H1 (cell line): ENCODE data around the gene HTR5A. TPM values are rescaled to one million over a fixed set of nuclear protein-coding genes. Genes with fewer than 3 reads are reported as not detected.

ENCODE experiments used
- CTCF ChIA-PET: fragments of 300-600 bp; sonication (Branson Sonifier 250); formaldehyde crosslinking; loops from one replicate; lab custom pipeline; 2021; ENCODE audit not compliant: partially characterized antibody; lab: Charles Lee
- POLR2A ChIA-PET: fragments of 300-600 bp; sonication (Branson Sonifier 250); formaldehyde crosslinking; loops from one replicate; lab custom pipeline; 2021; ENCODE audit warnings: inconsistent platforms; ENCODE audit not compliant: partially characterized antibody; lab: Charles Lee
- DNase-seq, 2 experiments: peaks; one replicate each; pipeline versions ENCODE4 v3.0.0 to v3.0.0-alpha.2; 2010 to 2022; ENCODE audit warnings: low spot score in 2 of 2, low read depth in 1 of 2, mixed read lengths in 1 of 2
- FAIRE-seq: peaks from 2 replicates; lab custom pipeline; 2011; peaks lifted over from hg19 to GRCh38; lab: Jason Lieb, UNC
- H2AFZ ChIP-seq: 2 replicates; pipeline ENCODE4 v1.8.1; 2012; ENCODE audit warnings: low read length, inconsistent platforms
- H2AK5ac ChIP-seq: 2 replicates; pipeline ENCODE4 v1.6.1; 2013; ENCODE audit warnings: low read depth, low read length
- H2BK120ac ChIP-seq: replicated peaks from 2 replicates; pipeline ENCODE3; 2013; ENCODE audit warnings: low read depth, low read length, inconsistent platforms
- H2BK12ac ChIP-seq: 2 replicates; pipeline ENCODE4 v1.6.1; 2013; ENCODE audit warnings: low read depth, low read length
- H2BK15ac ChIP-seq: 2 replicates; pipeline ENCODE4 v1.6.1; 2013; ENCODE audit warnings: low read length
- H2BK20ac ChIP-seq: 2 replicates; pipeline ENCODE4 v1.6.1; 2013; ENCODE audit warnings: low read length
- H2BK5ac ChIP-seq: 2 replicates; pipeline ENCODE4 v1.6.1; 2013; ENCODE audit warnings: low read depth, low read length
- H3K14ac ChIP-seq: 2 replicates; pipeline ENCODE4 v1.6.1; 2013; ENCODE audit warnings: inconsistent platforms; ENCODE audit not compliant: insufficient read length
- H3K18ac ChIP-seq: 2 replicates; pipeline ENCODE4 v1.6.1; 2013; ENCODE audit warnings: low read length; ENCODE audit errors: extremely low read depth
- H3K23ac ChIP-seq: 2 replicates; pipeline ENCODE4 v1.6.1; 2013; ENCODE audit warnings: inconsistent platforms; ENCODE audit not compliant: insufficient read length
- H3K23me2 ChIP-seq: 2 replicates; pipeline ENCODE4 v1.6.1; 2013; ENCODE audit warnings: low read depth, low read length
- H3K27ac ChIP-seq: 2 replicates; pipeline ENCODE4 v1.6.1; 2011; ENCODE audit warnings: low read depth, low read length, inconsistent platforms
- H3K27me3 ChIP-seq, 4 experiments: replicated peaks in 1 of 4; 1 replicate in 1 of 4; 2 replicates in 3 of 4; pipeline versions ENCODE4 v1.6.1 to v1.8.1; 2011 to 2013; ENCODE audit warnings: low read length in 3 of 4, mild to moderate bottlenecking in 3 of 4, inconsistent platforms in 2 of 4, mixed read lengths in 2 of 4, moderate library complexity in 1 of 4; ENCODE audit not compliant: control insufficient read depth in 3 of 4, insufficient read depth in 3 of 4; ENCODE audit errors: extremely low read depth in 1 of 4
- H3K36me3 ChIP-seq, 4 experiments: 2 replicates each; pipeline versions ENCODE4 v1.6.1 to v1.8.1; 2011 to 2013; ENCODE audit warnings: mild to moderate bottlenecking in 4 of 4, low read length in 3 of 4, moderate library complexity in 2 of 4, control low read depth in 1 of 4, inconsistent platforms in 1 of 4; ENCODE audit not compliant: insufficient read depth in 4 of 4, control insufficient read depth in 2 of 4
- H3K4ac ChIP-seq: replicated peaks from 2 replicates; pipeline ENCODE3; 2013; ENCODE audit warnings: low read length, low read depth, mixed read lengths, inconsistent platforms; ENCODE audit not compliant: insufficient read length
- H3K4me1 ChIP-seq, 4 experiments: replicated peaks in 1 of 4; 1 replicate in 1 of 4; 2 replicates in 3 of 4; pipeline versions ENCODE4 v1.6.1 to v1.8.1; 2011 to 2013; ENCODE audit warnings: low read length in 3 of 4, inconsistent platforms in 2 of 4, mixed read lengths in 1 of 4; ENCODE audit not compliant: insufficient read depth in 4 of 4, control insufficient read depth in 3 of 4
- H3K4me2 ChIP-seq, 2 experiments: 2 replicates each; pipeline versions ENCODE4 v1.6.1 to v1.8.1; 2011 to 2013; ENCODE audit warnings: low read depth in 2 of 2, low read length in 2 of 2, control low read depth in 1 of 2, inconsistent platforms in 1 of 2, mild to moderate bottlenecking in 1 of 2; ENCODE audit not compliant: insufficient read depth in 1 of 2
- H3K4me3 ChIP-seq, 4 experiments: fragments of 200-600, 300-600 bp in 1 of 4; sonication (generic), shearing (Covaris generic), sonication (Bioruptor Twin) in 1 of 4; 2 replicates each; pipeline versions ENCODE4 v1.5.1 to v1.8.1; 2011 to 2016; ENCODE audit warnings: low read length in 4 of 4, low read depth in 3 of 4, control low read depth in 2 of 4, inconsistent platforms in 2 of 4, mild to moderate bottlenecking in 2 of 4, mixed read lengths in 1 of 4, moderate library complexity in 1 of 4; ENCODE audit not compliant: insufficient read depth in 2 of 4; ENCODE audit errors: extremely low read depth in 1 of 4
- H3K56ac ChIP-seq: replicated peaks from 2 replicates; pipeline ENCODE3; 2013; ENCODE audit warnings: low read depth, mild to moderate bottlenecking, mixed read lengths, low read length, inconsistent platforms; ENCODE audit not compliant: insufficient read length
- H3K79me1 ChIP-seq: 2 replicates; pipeline ENCODE4 v1.6.1; 2013; ENCODE audit warnings: low read depth, low read length, control low read depth
- H3K79me2 ChIP-seq, 2 experiments: 2 replicates each; pipeline versions ENCODE4 v1.6.1 to v1.8.1; 2012 to 2013; ENCODE audit warnings: low read length in 2 of 2, mild to moderate bottlenecking in 2 of 2, inconsistent platforms in 1 of 2; ENCODE audit not compliant: insufficient read depth in 2 of 2, control insufficient read depth in 1 of 2
- H3K9ac ChIP-seq, 4 experiments: replicated peaks in 1 of 4; 1 replicate in 1 of 4; 2 replicates in 3 of 4; pipeline versions ENCODE4 v1.6.1 to v1.8.1; 2011 to 2013; ENCODE audit warnings: low read depth in 3 of 4, low read length in 3 of 4, control low read depth in 2 of 4, mild to moderate bottlenecking in 2 of 4, moderate library complexity in 2 of 4, inconsistent platforms in 1 of 4; ENCODE audit errors: extremely low read depth in 1 of 4
- H3K9me3 ChIP-seq, 2 experiments: 2 replicates each; pipeline versions ENCODE4 v1.6.1 to v1.8.1; 2012 to 2013; ENCODE audit warnings: mild to moderate bottlenecking in 2 of 2, moderate library complexity in 2 of 2, control low read depth in 1 of 2, inconsistent platforms in 1 of 2, low read depth in 1 of 2, low read length in 1 of 2, mixed read lengths in 1 of 2; ENCODE audit not compliant: insufficient read depth in 2 of 2
- H4K20me1 ChIP-seq, 2 experiments: replicated peaks in 1 of 2; 2 replicates each; pipeline versions ENCODE3 to v1.8.1; 2011 to 2013; ENCODE audit warnings: inconsistent platforms in 2 of 2, low read length in 2 of 2, mild to moderate bottlenecking in 1 of 2; ENCODE audit not compliant: insufficient read depth in 2 of 2, control insufficient read depth in 1 of 2
- H4K5ac ChIP-seq: 2 replicates; pipeline ENCODE4 v1.6.1; 2013; ENCODE audit warnings: low read length, low read depth, mixed read lengths, inconsistent platforms; ENCODE audit not compliant: insufficient read length
- H4K8ac ChIP-seq: 2 replicates; pipeline ENCODE4 v1.8.0; 2013; ENCODE audit warnings: mild to moderate bottlenecking, moderate library complexity, low read length, inconsistent platforms; ENCODE audit not compliant: insufficient read depth; ENCODE audit errors: extremely low read depth
- H4K91ac ChIP-seq: replicated peaks from 2 replicates; pipeline ENCODE3; 2013; ENCODE audit warnings: low read length, mixed read lengths, inconsistent platforms; ENCODE audit not compliant: insufficient read length
- CREB1 ChIP-seq: IDR thresholded peaks from 2 replicates; pipeline ENCODE4 v1.6.1; 2012; ENCODE audit warnings: inconsistent platforms
- KDM1A ChIP-seq: fragments of 200-600, 300-600 bp; sonication (generic); IDR thresholded peaks from 2 replicates; pipeline ENCODE4 v1.7.1; 2016; ENCODE audit warnings: mild to moderate bottlenecking, low read length, borderline replicate concordance
- PHF8 ChIP-seq: fragments of 200-600 bp; sonication (generic); conservative IDR thresholded peaks from 2 replicates; pipeline ENCODE4 v1.7.1; 2012; ENCODE audit warnings: low read depth, mild to moderate bottlenecking, inconsistent platforms, low read length, moderate library complexity
- POLR2A ChIP-seq, 2 experiments: IDR thresholded peaks; 1 replicate in 1 of 2; 2 replicates in 1 of 2; pipeline ENCODE4 v1.6.1; 2011; ENCODE audit warnings: low read depth in 2 of 2, low read length in 2 of 2, mild to moderate bottlenecking in 2 of 2; ENCODE audit errors: control extremely low read depth in 1 of 2
- POLR2AphosphoS5 ChIP-seq: IDR thresholded peaks from 2 replicates; pipeline ENCODE4 v1.6.1; 2011; ENCODE audit warnings: low read depth, low read length
- RAD21 ChIP-seq, 2 experiments: IDR thresholded peaks in 1 of 2; conservative IDR thresholded peaks in 1 of 2; 2 replicates each; pipeline ENCODE4 v1.6.1; 2011; ENCODE audit warnings: low read depth in 2 of 2, low read length in 2 of 2, improper control_type of control experiment in 1 of 2, inconsistent platforms in 1 of 2, mild to moderate bottlenecking in 1 of 2, moderate library complexity in 1 of 2
- RBBP5 ChIP-seq: IDR thresholded peaks from 2 replicates; pipeline ENCODE4 v1.7.1; 2012; ENCODE audit warnings: low read depth, mild to moderate bottlenecking, inconsistent platforms, low read length, moderate library complexity, borderline replicate concordance
- SAP30 ChIP-seq: fragments of 300-600 bp; sonication (generic); IDR thresholded peaks from 2 replicates; pipeline ENCODE4 v1.7.1; 2012; ENCODE audit warnings: low read length, moderate library complexity, mild to moderate bottlenecking, inconsistent platforms; ENCODE audit not compliant: insufficient read depth, insufficient replicate concordance
- SUZ12 ChIP-seq: fragments of 200-600 bp; sonication (generic); IDR thresholded peaks from 2 replicates; pipeline ENCODE4 v1.6.1; 2012; ENCODE audit warnings: mild to moderate bottlenecking, inconsistent platforms, low read length, moderate library complexity, mixed read lengths
- TAF7 ChIP-seq: optimal IDR thresholded peaks from 2 replicates; pipeline ENCODE3; 2011; ENCODE audit warnings: low read depth, mild to moderate bottlenecking, inconsistent platforms, low read length, moderate library complexity, borderline replicate concordance
- TCF12 ChIP-seq: IDR thresholded peaks from 2 replicates; pipeline ENCODE4 v1.6.1; 2011; ENCODE audit warnings: low read depth, mild to moderate bottlenecking, low read length
- WGBS, 2 experiments: shearing (Covaris generic) in 1 of 2; methylation state at CpG; one replicate each; pipeline versions ENCODE4 v1.1.6 to v1.1.7; 2013 to 2015; ENCODE audit warnings: low lambda C conversion rate in 2 of 2, mixed read lengths in 2 of 2, inconsistent platforms in 1 of 2, low coverage in 1 of 2, missing lambda C conversion rate in 1 of 2; ENCODE audit not compliant: insufficient replicate concordance in 2 of 2, insufficient coverage in 1 of 2, insufficient read length in 1 of 2; ENCODE audit errors: extremely low coverage in 1 of 2, missing lambda C conversion rate in 1 of 2; 5-methylcytosine and 5-hydroxymethylcytosine counted together
- polyA plus RNA-seq, 7 experiments: library from polyadenylated mRNA; depleted of rRNA in 3 of 7; stranded (reverse) in 5 of 7; unstranded in 2 of 7; fragments of >200 nt in 5 of 7; fragments of 200-250 nt in 2 of 7; gene quantifications; 1 replicate in 5 of 7; 2 replicates in 1 of 7; 4 replicates in 1 of 7; pipeline versions ENCODE4 v1.2.1 to v1.2.3, GENCODE V29; 2011 to 2013; ENCODE audit warnings: missing spikeins in 2 of 7, mixed read lengths in 2 of 7
- total RNA-seq: library from RNA; stranded (reverse); fragmentation: NEBNext Ultra II Directional; extraction: Animal tissue kit (Norgen Biotek cat#: 25700); gene quantifications from 2 replicates; pipeline ENCODE4 v1.2.1, GENCODE V29; 2021
- TF ChIP-seq, protein P1 (sequence below): IDR thresholded peaks from 2 replicates; pipeline ENCODE4 v1.6.1; 2011; ENCODE audit warnings: low read length, improper control_type of control experiment
- TF ChIP-seq, protein P2 (sequence below): IDR thresholded peaks from 2 replicates; pipeline ENCODE4 v1.6.1; 2011; ENCODE audit warnings: low read depth, mild to moderate bottlenecking, low read length; ENCODE audit not compliant: insufficient read depth

The HTR5A gene
- total and polyA plus RNA-seq, 2 of the 8 experiments (the other 6 are each of a cell fraction or from before 2014, with no cell fraction given), result 0.02 TPM; not detected in 1

DNA sequence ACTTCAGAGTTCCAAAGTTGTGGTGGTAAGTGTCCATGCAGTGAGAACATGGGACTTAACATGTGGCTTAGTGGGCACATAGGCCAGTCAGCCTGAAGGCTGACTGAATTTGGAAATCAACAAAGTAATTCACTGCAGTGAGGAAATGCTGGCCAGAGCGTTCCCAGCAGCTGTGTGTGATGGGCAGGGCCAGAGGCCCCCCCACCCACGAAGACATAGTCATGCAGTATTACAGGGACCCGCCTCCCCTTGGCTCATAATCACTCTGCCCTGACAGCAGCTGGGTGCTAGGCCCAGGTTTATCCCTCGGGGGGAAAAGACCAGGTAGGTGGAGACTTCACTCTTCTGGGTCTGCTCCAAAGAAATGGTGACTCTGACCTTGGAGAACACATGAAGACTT, 33.7 kb downstream of the HTR5A start:
- WGBS, 2 experiments, result 81% methylated on average over 4 of the region's 4 CpGs; no CpG with 5 or more reads in 1 of the 2 experiments
- FAIRE-seq (no peak), DNase-seq (no peak)
- Histone ChIP-seq H3K4ac (no peak overlapping the region), H3K9ac (no peak overlapping the region), H3K9me3 (no peaks in the 10 kb centered on the region), H3K79me2 (no peaks in the 10 kb centered on the region), H3K14ac (no peak overlapping the region), H4K91ac (no peak overlapping the region), H4K20me1 (no peaks in the 10 kb centered on the region), H3K56ac (no peak overlapping the region), H2BK20ac (no peak overlapping the region), H3K36me3 (no peaks in the 10 kb centered on the region), H3K27me3 (no peaks in the 10 kb centered on the region), H3K79me1 (no peaks in the 10 kb centered on the region), H3K18ac (no peak overlapping the region), H3K4me1 (peaks cover 0 to 4% (median 0%) of the 10 kb centered on the region in 4 experiments; a peak in 2 of 7 replicates), H4K5ac (no peak overlapping the region), H3K23ac (no peak overlapping the region), H2BK12ac (no peak overlapping the region), H4K8ac (no peak overlapping the region), H3K4me3 (no peak overlapping the region), H3K23me2 (peaks cover 2% of the 10 kb centered on the region; the same call in 1 of the 2 replicates), H3K27ac (no peak overlapping the region), H2AFZ (no peak overlapping the region), H2BK15ac (no peak overlapping the region), H3K4me2 (no peak overlapping the region), H2AK5ac (no peak overlapping the region), H2BK5ac (no peak overlapping the region), H2BK120ac (no peak overlapping the region)
- ChIA-PET CTCF (interaction anchor here (0.5 to 1.4 kb wide), 3 partner anchors 13 to 1583 kb away, joined by 3 to 4 read pairs (median 4); no protein-coding TSS in a partner anchor), POLR2A (no interaction called here)
- no peak for TF ChIP-seq SAP30
- TF ChIP-seq KDM1A, result no peak
- no peak for TF ChIP-seq POLR2AphosphoS5
- TF ChIP-seq POLR2A (IDR thresholded peaks at IDR 0.05; ENCODE audit: control extremely low read depth in 1 of 2, low read depth in 2 of 2, low read length in 2 of 2), result no peak
- TF ChIP-seq RAD21 (IDR thresholded peaks at IDR 0.05 in 1 of 2, conservative IDR thresholded peaks at IDR 0.05 in 1 of 2; ENCODE audit: low read depth in 2 of 2, low read length in 2 of 2), result no peak
- TF ChIP-seq PHF8, result no peak
- TF ChIP-seq TCF12, result no peak
- TF ChIP-seq TAF7, result no peak
- no peak for TF ChIP-seq CREB1
- TF ChIP-seq SUZ12, result no peak
- TF ChIP-seq, protein P1, sequence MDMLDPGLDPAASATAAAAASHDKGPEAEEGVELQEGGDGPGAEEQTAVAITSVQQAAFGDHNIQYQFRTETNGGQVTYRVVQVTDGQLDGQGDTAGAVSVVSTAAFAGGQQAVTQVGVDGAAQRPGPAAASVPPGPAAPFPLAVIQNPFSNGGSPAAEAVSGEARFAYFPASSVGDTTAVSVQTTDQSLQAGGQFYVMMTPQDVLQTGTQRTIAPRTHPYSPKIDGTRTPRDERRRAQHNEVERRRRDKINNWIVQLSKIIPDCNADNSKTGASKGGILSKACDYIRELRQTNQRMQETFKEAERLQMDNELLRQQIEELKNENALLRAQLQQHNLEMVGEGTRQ, result no peak
- no peak for TF ChIP-seq RBBP5
- TF ChIP-seq, protein P2, sequence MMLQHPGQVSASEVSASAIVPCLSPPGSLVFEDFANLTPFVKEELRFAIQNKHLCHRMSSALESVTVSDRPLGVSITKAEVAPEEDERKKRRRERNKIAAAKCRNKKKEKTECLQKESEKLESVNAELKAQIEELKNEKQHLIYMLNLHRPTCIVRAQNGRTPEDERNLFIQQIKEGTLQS, result no peak
